ENCODE data around the gene TUBG2. TPM values are rescaled to one million over a fixed set of nuclear protein-coding genes. Genes with fewer than 3 reads are reported as not detected.
"Not testable (repeated sequence)": the region's sequence is repeated elsewhere in the genome, so short reads cannot be mapped to it uniquely, and the experiment has no call there.

TUBG2 gene
- total RNA-seq, 2 experiments from 2014 or later: 7.1 to 7.8 TPM

- Mint-ChIP-seq H3K27me3 (peaks cover 9% of the 10 kb centered on the region), H3K9me3 (no peaks in the 10 kb centered on the region), H3K36me3 (no peaks in the 10 kb centered on the region), H3K4me3 (no peak overlapping the region), H3K27ac (no peak overlapping the region), H3K4me1 (no peaks in the 10 kb centered on the region)
- no peak for DNase-seq
Measured at GRCh38 chr17:42639525-42640113, 19.5 kb upstream of the TUBG2 start.

- Mint-ChIP-seq H3K9me3 (no peaks in the 10 kb centered on the region), H3K27me3 (peaks cover 9% of the 10 kb centered on the region), H3K27ac (no peak overlapping the region), H3K36me3 (no peaks in the 10 kb centered on the region), H3K4me3 (no peak overlapping the region), H3K4me1 (no peaks in the 10 kb centered on the region)
- no peak for DNase-seq
Measured at GRCh38 chr17:42640121-42640520, 19.0 kb upstream of the TUBG2 start.

- H3K27me3 Mint-ChIP-seq: peaks cover 9% of the 10 kb centered on the region
- no peaks in the 10 kb centered on the region for H3K4me1 Mint-ChIP-seq
Measured at GRCh38 chr17:42642336-42642735, 16.7 kb upstream of the TUBG2 start.

GRCh38 chr17:42647778-42648177, 11.3 kb upstream of the TUBG2 start:
- peaks cover 5% of the 10 kb centered on the region for H3K4me1 Mint-ChIP-seq
- H3K9me3 Mint-ChIP-seq: no peaks in the 10 kb centered on the region
- H3K4me3 Mint-ChIP-seq: no peak overlapping the region

More at GRCh38 chr17:42642336-42642735, 16.7 kb upstream of the TUBG2 start:
- Mint-ChIP-seq H3K9me3 (no peaks in the 10 kb centered on the region), H3K27ac (no peak overlapping the region), H3K4me3 (no peak overlapping the region), H3K36me3 (no peaks in the 10 kb centered on the region)
- DNase-seq: no peak

GRCh38 chr17:42651392-42651791, 7.7 kb upstream of the TUBG2 start:
- Mint-ChIP-seq H3K9me3 (no peaks in the 10 kb centered on the region), H3K4me3 (no peak overlapping the region), H3K36me3 (no peaks in the 10 kb centered on the region), H3K27ac (no peak overlapping the region), H3K27me3 (peaks cover 22% of the 10 kb centered on the region), H3K4me1 (peaks cover 24% of the 10 kb centered on the region)
- no peak for DNase-seq

More at GRCh38 chr17:42647778-42648177, 11.3 kb upstream of the TUBG2 start:
- Mint-ChIP-seq H3K27me3 (peaks cover 9% of the 10 kb centered on the region), H3K36me3 (no peaks in the 10 kb centered on the region), H3K27ac (no peak overlapping the region)
- no peak for DNase-seq

- DNase-seq: no peak
- H3K4me3 Mint-ChIP-seq: peak overlapping the region; percentile 15
- H3K9me3 Mint-ChIP-seq: no peaks in the 10 kb centered on the region
Measured at GRCh38 chr17:42653179-42654124, 5.6 kb upstream of the TUBG2 start.

GRCh38 chr17:42655528-42655927, 3.6 kb upstream of the TUBG2 start:
- H3K4me1 Mint-ChIP-seq: peaks cover 30% of the 10 kb centered on the region
- no peak overlapping the region for H3K27ac Mint-ChIP-seq
- no peak for DNase-seq
- peaks cover 22% of the 10 kb centered on the region for H3K27me3 Mint-ChIP-seq
- no peak overlapping the region for H3K4me3 Mint-ChIP-seq
- H3K36me3 Mint-ChIP-seq: no peaks in the 10 kb centered on the region
- H3K9me3 Mint-ChIP-seq: no peaks in the 10 kb centered on the region

More at GRCh38 chr17:42653179-42654124, 5.6 kb upstream of the TUBG2 start:
- peaks cover 25% of the 10 kb centered on the region for H3K4me1 Mint-ChIP-seq
- no peak overlapping the region for H3K27ac Mint-ChIP-seq
- H3K36me3 Mint-ChIP-seq: no peaks in the 10 kb centered on the region
- H3K27me3 Mint-ChIP-seq: peaks cover 22% of the 10 kb centered on the region

- no peaks in the 10 kb centered on the region for H3K9me3 Mint-ChIP-seq
- DNase-seq: no peak
- H3K36me3 Mint-ChIP-seq: no peaks in the 10 kb centered on the region
- H3K27ac Mint-ChIP-seq: no peak overlapping the region
- H3K4me3 Mint-ChIP-seq: peak overlapping the region; percentile 85
- H3K27me3 Mint-ChIP-seq: peaks cover 15% of the 10 kb centered on the region
- peaks cover 30% of the 10 kb centered on the region for H3K4me1 Mint-ChIP-seq
Measured at GRCh38 chr17:42657824-42658588, 1.1 kb upstream of the TUBG2 start.

- H3K27me3 Mint-ChIP-seq, H3K9me3 Mint-ChIP-seq, H3K27ac Mint-ChIP-seq, DNase-seq, H3K36me3 Mint-ChIP-seq: not testable (repeated sequence)
- Mint-ChIP-seq H3K4me1 (peaks cover 18% of the 10 kb centered on the region), H3K4me3 (peak overlapping the region; percentile 35)
Measured at GRCh38 chr17:42659932-42660274, 819 bp downstream of the TUBG2 start.

- DNase-seq: no peak
- H3K9me3 Mint-ChIP-seq: no peaks in the 10 kb centered on the region
- peaks cover 16% of the 10 kb centered on the region for H3K4me1 Mint-ChIP-seq
- no peaks in the 10 kb centered on the region for H3K27me3 Mint-ChIP-seq
- H3K36me3 Mint-ChIP-seq: peaks cover 2% of the 10 kb centered on the region
- no peak overlapping the region for H3K4me3 Mint-ChIP-seq
- no peak overlapping the region for H3K27ac Mint-ChIP-seq
Measured at GRCh38 chr17:42660692-42661345, 1.7 kb downstream of the TUBG2 start.

- no peak for DNase-seq
- H3K4me1 Mint-ChIP-seq: peaks cover 4% of the 10 kb centered on the region
- no peaks in the 10 kb centered on the region for H3K9me3 Mint-ChIP-seq
- peaks cover 5% of the 10 kb centered on the region for H3K36me3 Mint-ChIP-seq
- H3K27me3 Mint-ChIP-seq: peaks cover 20% of the 10 kb centered on the region
- H3K27ac Mint-ChIP-seq: no peak overlapping the region
- no peak overlapping the region for H3K4me3 Mint-ChIP-seq
Measured at GRCh38 chr17:42665581-42666001, 6.5 kb downstream of the TUBG2 start.

GRCh38 chr17:42666126-42666525, 7.0 kb downstream of the TUBG2 start:
- peaks cover 25% of the 10 kb centered on the region for H3K27me3 Mint-ChIP-seq
- not testable (repeated sequence) for H3K4me1 Mint-ChIP-seq, H3K27ac Mint-ChIP-seq, DNase-seq, H3K36me3 Mint-ChIP-seq, H3K4me3 Mint-ChIP-seq, H3K9me3 Mint-ChIP-seq

- Mint-ChIP-seq H3K9me3 (no peaks in the 10 kb centered on the region), H3K4me1 (peaks cover 8% of the 10 kb centered on the region), H3K4me3 (no peak overlapping the region), H3K27ac (no peak overlapping the region), H3K27me3 (peaks cover 36% of the 10 kb centered on the region), H3K36me3 (peaks cover 5% of the 10 kb centered on the region)
- DNase-seq: no peak
Measured at GRCh38 chr17:42667088-42667951, 8.2 kb downstream of the TUBG2 start.

- Mint-ChIP-seq H3K9me3 (no peaks in the 10 kb centered on the region), H3K27ac (no peak overlapping the region), H3K4me3 (no peak overlapping the region), H3K4me1 (peaks cover 13% of the 10 kb centered on the region), H3K36me3 (peaks cover 5% of the 10 kb centered on the region), H3K27me3 (peaks cover 57% of the 10 kb centered on the region)
- DNase-seq: no peak
Measured at GRCh38 chr17:42669705-42669976, 10.6 kb downstream of the TUBG2 start.

Data from activated naive CD8-positive, alpha-beta T cell treated with anti-CD3 and anti-CD28 coated beads for 36 hours (primary cell).